EH (cell line): ENCODE data around the gene IKBKG.
"Not testable (repeated sequence)": the region's sequence is repeated elsewhere in the genome, so short reads cannot be mapped to it uniquely, and the experiment has no call there.

Source experiments
- DNase-seq: peaks from one replicate; pipeline ENCODE4 v3.0.0-alpha.2; 2015; ENCODE audit warnings: low read depth

The IKBKG gene

GRCh38 chrX:154558896-154559295 lies 11.5 kb downstream of the IKBKG start:
- DNase-seq, result not testable (repeated sequence)

DNA sequence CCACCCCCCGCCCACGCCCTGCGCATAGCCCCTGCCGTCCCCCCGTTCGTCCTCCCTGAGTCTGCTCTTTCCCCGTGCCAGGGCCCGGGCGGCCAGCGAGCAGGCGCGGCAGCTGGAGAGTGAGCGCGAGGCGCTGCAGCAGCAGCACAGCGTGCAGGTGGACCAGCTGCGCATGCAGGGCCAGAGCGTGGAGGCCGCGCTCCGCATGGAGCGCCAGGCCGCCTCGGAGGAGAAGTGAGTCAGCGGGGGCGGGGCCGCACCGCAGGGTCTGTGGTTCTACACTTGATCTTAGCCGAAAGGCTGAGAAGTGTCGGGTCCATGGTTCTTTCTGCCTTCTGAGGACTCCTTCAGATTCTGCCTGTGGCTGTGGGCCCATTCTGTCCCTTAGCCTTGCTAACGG lies 12.9 kb downstream of the IKBKG start:
- DNase-seq, result not testable (repeated sequence)

- not testable (repeated sequence) for DNase-seq
These were observed 14.9 kb downstream of the IKBKG start for GRCh38 chrX:154562295-154562694.

GRCh38 chrX:154570361-154570760 lies 22.9 kb downstream of the IKBKG start:
- DNase-seq, result not testable (repeated sequence)

- DNase-seq, result not testable (repeated sequence)
These were observed 25.6 kb downstream of the IKBKG start for GRCh38 chrX:154573061-154573460.

- DNase-seq, result not testable (repeated sequence)
These were observed 27.7 kb downstream of the IKBKG start for GRCh38 chrX:154575076-154575475.

GRCh38 chrX:154582994-154583393 lies 35.6 kb downstream of the IKBKG start:
- DNase-seq, result not testable (repeated sequence)

DNA sequence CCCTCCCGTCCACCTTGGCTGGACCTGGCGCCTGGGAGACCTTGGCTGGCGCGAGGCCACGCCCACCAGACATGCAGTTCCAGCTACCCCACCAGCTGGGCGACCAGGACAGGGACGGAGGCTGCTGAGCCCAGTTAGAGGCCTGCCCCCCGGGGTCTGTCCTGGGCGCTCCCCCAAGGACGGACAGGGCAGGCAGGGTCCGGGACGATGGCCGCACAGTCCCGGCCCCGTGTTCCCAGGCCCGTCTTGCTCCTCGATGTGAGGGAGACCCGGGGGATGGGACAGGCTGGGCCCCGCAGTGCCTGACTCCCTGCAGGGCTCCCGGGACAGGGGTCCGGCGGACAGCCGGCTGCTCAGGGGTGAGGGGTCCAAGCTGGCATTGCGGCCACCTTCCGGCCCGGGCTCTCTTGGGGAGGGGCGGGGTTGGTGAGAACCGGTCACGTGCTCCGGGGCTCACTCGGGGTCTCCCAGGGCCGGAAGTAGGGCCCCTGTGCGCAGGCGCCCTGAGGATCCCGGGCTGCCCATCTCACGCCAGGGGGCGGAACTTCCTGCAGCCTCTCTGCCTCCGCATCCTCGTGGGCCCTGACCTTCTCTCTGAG lies 37.3 kb downstream of the IKBKG start, which contains the start of gene CTAG1A:
Gene CTAG1A, plus strand, starts transcription at position 549 of the 599 bp plus-strand sequence. CDS start 74 bp downstream, outside the sequence.
- DNase-seq, result not testable (repeated sequence)

DNA sequence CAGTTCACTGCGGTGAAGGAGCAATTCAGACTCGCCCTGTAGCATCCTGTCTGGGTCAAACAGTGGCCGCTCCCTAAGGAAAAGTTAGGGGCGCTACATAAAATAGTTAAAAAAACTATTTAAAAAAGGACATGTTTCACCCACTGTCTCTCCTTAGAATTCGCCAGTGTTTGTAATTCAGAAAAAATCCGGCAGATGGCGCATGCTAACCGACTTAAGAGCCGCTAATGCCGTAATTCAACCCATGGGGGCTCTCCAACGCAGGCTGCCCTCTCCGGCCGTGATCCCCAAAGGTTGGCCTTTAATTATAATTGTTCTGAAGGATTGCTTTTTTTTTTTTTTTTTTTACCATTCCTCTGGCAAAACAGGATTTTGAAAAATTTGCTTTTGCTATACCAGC lies 43.0 kb downstream of the IKBKG start:
- DNase-seq, result not testable (repeated sequence)

DNA sequence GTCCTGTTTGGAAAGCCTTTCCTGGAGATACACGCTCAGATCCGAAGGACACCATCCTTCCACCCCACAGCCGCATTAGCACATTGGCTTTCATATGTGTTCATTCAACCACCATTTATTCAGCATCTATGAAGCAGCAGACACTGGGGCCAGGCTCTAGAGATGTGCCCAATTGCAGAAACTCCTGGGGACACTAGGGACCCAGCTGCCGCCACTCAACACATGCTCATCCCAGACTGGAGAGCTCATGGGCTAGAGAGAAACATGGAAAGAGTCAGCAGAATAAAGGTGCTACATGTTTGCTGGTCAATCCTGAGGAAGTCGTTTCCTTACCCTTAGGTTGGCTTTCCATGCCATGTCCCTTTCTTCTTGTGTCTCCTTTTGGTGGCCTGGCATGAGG lies 45.1 kb downstream of the IKBKG start:
- no peak for DNase-seq

DNA sequence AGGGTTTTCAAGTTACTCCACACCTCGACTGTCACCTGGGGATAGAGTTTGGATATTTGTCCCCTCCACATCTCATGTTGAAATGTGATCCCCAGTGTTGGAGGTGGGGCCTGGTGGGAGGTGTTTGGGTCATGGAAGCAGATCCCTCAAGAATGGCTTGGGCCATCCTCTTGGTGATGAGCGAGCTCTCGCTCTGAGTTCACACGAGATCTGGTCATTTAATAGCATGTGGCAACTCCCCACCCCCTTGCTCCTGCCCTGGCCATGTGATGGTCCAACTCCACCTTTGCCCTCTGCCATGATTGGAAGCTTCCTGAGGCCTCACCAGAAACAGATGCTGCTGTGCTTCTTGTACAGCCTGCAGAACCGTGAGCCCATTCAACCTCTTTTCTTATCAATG lies 45.8 kb downstream of the IKBKG start:
- no peak for DNase-seq

DNA sequence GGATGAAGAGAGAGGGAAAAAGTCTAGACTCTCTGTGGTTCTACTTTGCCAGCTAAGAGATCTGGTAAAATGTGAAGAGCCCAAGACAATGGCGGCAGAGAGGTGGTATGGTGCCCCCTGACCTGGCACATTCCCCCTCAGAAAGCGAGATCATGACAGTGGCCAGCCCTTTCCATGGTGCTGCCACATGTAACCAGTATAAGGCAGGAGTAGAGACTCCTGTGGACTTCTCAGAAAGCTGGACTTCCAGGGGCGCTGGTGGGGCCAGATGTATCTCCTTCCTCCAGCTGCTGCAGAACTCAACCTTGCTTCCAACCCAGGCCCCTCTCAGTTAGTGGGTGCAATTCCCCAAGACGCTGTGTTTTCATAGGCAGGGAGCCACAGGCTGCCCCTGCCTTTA lies 47.1 kb downstream of the IKBKG start:
- DNase-seq, result no peak

DNA sequence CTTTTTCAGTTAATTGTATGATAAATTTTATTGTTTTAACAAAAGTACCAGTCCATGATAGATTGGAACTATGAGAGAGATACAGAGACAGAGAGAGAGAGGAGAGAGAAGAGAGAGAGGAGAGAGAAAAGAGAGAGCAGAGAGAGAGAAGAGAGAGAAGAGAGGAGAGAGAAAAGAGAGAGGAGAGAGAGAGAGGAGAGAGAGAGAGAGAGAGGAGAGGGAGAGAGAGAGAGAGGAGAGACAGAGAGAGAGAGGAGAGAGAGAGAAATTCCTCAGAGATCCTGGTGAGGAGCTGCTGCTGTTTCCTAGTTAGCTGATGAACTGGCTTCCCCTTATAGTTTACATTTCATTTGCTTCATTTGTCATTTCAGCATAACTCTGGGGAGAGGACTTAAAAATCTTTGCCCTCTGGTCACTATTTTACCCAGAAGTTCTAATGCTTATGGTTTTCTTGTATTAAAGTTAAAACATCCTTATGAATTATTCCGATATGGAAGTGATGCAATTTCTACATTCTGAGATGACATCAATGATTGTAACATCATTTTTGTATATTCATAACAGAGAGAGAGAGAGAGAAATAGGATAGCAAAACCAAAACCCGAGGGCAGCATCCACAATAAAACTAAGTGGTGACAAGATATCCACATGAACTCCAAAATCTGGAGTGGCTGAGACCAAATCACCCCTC lies 48.3 kb downstream of the IKBKG start:
- no peak for DNase-seq

DNA sequence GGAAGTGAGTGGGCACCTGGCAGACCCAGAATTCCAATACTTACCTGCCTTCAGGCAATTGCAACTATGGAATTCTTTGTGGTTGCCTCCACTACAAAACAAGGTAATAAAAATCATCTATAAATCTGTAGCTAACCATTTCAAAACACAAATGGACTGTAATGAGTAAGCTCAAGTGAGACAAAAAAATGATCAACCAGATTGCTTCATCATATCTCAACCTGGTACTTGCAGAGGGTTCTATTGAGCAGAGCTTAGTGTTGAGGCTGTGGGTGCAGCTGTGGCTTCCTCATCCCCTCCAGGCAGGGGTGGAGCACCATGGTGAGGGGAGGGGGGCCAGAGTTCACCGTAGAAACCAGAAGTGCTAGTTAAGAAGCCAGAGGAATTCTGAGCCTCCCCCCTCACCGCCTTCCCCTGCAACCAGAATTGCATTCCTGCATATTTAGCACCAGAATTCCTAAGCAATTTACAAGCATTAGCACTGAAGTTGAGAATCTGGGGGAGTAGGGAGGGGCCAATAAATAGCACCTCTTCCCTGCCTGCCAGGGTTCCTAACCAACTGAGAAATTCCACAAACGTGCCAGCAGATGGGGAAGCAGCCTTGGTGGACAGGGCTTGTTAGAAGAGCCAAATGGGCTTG lies 49.0 kb downstream of the IKBKG start:
- peak; percentile 84 for DNase-seq

DNA sequence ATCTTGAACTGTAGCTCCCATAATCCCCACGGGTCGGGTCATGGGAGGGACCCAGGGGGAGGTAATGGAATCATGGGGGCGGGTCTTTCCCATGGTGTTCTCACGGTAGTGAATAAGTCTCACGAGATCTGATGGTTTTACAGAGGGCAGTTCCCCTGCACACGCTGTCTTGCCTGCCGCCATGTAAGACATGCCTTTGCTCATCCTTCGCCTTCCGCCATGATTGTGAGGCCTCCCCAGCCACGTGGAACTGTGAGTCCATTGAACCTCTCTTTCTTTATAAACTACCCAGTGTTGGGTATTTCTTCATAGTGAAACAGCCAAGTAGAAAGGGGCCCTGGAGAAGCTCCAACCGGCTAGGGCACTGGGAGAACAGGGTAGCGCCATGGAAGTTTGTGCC lies 49.8 kb downstream of the IKBKG start:
- no peak for DNase-seq

DNA sequence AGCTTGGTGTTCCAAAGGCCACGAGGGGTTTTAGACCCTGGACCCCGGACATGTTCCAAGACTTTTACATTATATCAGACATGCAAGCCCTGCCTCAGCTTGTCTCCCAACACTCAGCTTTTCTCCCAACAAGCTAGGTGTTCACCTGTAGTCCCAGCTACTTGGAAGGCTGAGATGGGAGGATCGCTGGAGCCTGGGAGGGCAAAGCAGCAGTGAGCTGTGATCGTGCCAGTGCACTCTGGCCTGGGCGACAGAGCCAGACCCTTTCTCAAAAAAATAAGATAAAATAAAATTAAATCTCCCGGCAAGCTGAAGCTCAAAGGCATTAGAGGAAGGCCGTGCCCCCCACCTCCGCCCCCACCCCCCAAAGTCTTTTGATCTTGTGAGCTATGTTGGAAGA lies 51.2 kb downstream of the IKBKG start:
- no peak for DNase-seq

- no peak for DNase-seq
These were observed 52.1 kb downstream of the IKBKG start for GRCh38 chrX:154599531-154599930.

GRCh38 chrX:154600759-154601374 lies 53.4 kb downstream of the IKBKG start:
- DNase-seq, result peak; percentile 33

DNA sequence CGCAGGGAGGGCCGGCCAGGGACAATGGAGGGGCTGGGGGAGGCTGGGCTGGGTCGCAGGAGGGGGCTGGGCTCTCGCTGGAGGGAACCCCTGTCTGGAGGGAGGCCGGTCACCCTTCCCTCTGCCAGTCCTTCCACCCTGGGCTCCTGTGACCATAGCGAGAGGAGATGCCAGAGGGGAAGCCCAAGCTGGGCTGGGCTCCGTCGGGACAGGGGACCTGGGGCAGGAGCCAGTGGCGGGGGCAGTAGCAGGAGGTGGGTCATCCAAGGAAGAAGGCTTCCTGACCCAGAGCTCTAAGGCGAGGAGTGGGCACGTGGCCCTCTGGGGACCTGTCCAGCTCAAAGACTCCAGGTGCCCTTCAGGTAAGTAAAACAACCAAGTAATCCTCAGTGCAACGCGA lies 54.8 kb downstream of the IKBKG start:
- DNase-seq, result no peak

GRCh38 chrX:154602766-154603437 lies 55.5 kb downstream of the IKBKG start:
- no peak for DNase-seq

GRCh38 chrX:154603438-154604430 lies 56.3 kb downstream of the IKBKG start:
- DNase-seq, result peak; percentile 64
